Suppressor macrophage (primary cell): ENCODE results near the gene PRKAG2.

ENCODE experiments used
- DNase-seq, 4 experiments: peaks; one replicate each; pipeline ENCODE4 v3.0.0-alpha.2; 2020 to 2022

PRKAG2 gene

GRCh38 chr7:151674161-151674920 lies 202.6 kb downstream of the PRKAG2 start:
- DNase-seq: no peak

GRCh38 chr7:151673216-151673615 lies 203.7 kb downstream of the PRKAG2 start:
- DNase-seq: no peak

GRCh38 chr7:151672716-151673115 lies 204.2 kb downstream of the PRKAG2 start:
- DNase-seq: peak in 2 of 4 experiments; percentile 5 to 30

GRCh38 chr7:151671514-151671913 lies 205.4 kb downstream of the PRKAG2 start:
- DNase-seq: no peak

- DNase-seq: peak in 1 of 4 experiments; percentile 10
Observed at GRCh38 chr7:151669762-151670161, 207.2 kb downstream of the PRKAG2 start.

- no peak for DNase-seq
Observed at GRCh38 chr7:151666886-151667285, 210.0 kb downstream of the PRKAG2 start.

- DNase-seq: no peak
Observed at GRCh38 chr7:151665368-151665767, 211.5 kb downstream of the PRKAG2 start.

GRCh38 chr7:151664268-151664667 lies 212.6 kb downstream of the PRKAG2 start:
- DNase-seq: no peak

- peak in 2 of 4 experiments; percentile 12 to 16 for DNase-seq
Observed at GRCh38 chr7:151663382-151664100, 213.4 kb downstream of the PRKAG2 start.

GRCh38 chr7:151662251-151662826 lies 214.6 kb downstream of the PRKAG2 start:
- no peak for DNase-seq

GRCh38 chr7:151661587-151661986 lies 215.3 kb downstream of the PRKAG2 start:
- no peak for DNase-seq

- DNase-seq: no peak
Observed at GRCh38 chr7:151660141-151660540, 216.8 kb downstream of the PRKAG2 start.

- DNase-seq: no peak
Observed at GRCh38 chr7:151659219-151659618, 217.7 kb downstream of the PRKAG2 start.

GRCh38 chr7:151658778-151659177 lies 218.1 kb downstream of the PRKAG2 start:
- DNase-seq: peak in 1 of 4 experiments; percentile 14

GRCh38 chr7:151657173-151657572 lies 219.7 kb downstream of the PRKAG2 start:
- no peak for DNase-seq

- no peak for DNase-seq
Observed at GRCh38 chr7:151655555-151655954, 221.4 kb downstream of the PRKAG2 start.

GRCh38 chr7:151652111-151652510 lies 224.8 kb downstream of the PRKAG2 start:
- DNase-seq: no peak

GRCh38 chr7:151650161-151650560 lies 226.8 kb downstream of the PRKAG2 start:
- DNase-seq: no peak

GRCh38 chr7:151648429-151648828 lies 228.5 kb downstream of the PRKAG2 start:
- DNase-seq: no peak

GRCh38 chr7:151647874-151648273 lies 229.0 kb downstream of the PRKAG2 start:
- no peak for DNase-seq

- no peak for DNase-seq
Observed at GRCh38 chr7:151647006-151647405, 229.9 kb downstream of the PRKAG2 start.

GRCh38 chr7:151645311-151645710 lies 231.6 kb downstream of the PRKAG2 start:
- DNase-seq: no peak

GRCh38 chr7:151644554-151644953 lies 232.4 kb downstream of the PRKAG2 start:
- DNase-seq: no peak

- no peak for DNase-seq
Observed at GRCh38 chr7:151642746-151643145, 234.2 kb downstream of the PRKAG2 start.
